ENCODE data around the gene GPR31.

Gene GPR31

GRCh38 chr6:167139761-167140160, 18.0 kb downstream of the GPR31 start:
- no peak for DNase-seq (ENCODE audit: low read depth)

GRCh38 chr6:167137881-167138280, 19.9 kb downstream of the GPR31 start:
- DNase-seq (ENCODE audit: low read depth): no peak

DNA sequence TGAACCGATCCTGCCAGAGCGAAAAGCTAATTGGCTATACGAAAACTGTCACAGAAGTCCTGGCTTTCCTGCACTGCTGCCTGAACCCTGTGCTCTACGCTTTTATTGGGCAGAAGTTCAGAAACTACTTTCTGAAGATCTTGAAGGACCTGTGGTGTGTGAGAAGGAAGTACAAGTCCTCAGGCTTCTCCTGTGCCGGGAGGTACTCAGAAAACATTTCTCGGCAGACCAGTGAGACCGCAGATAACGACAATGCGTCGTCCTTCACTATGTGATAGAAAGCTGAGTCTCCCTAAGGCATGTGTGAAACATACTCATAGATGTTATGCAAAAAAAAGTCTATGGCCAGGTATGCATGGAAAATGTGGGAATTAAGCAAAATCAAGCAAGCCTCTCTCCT, 20.7 kb downstream of the GPR31 start:
- no peak for DNase-seq (ENCODE audit: low read depth)

- no peak for DNase-seq (ENCODE audit: low read depth)
These were observed 21.4 kb downstream of the GPR31 start for GRCh38 chr6:167136376-167136775.

DNA sequence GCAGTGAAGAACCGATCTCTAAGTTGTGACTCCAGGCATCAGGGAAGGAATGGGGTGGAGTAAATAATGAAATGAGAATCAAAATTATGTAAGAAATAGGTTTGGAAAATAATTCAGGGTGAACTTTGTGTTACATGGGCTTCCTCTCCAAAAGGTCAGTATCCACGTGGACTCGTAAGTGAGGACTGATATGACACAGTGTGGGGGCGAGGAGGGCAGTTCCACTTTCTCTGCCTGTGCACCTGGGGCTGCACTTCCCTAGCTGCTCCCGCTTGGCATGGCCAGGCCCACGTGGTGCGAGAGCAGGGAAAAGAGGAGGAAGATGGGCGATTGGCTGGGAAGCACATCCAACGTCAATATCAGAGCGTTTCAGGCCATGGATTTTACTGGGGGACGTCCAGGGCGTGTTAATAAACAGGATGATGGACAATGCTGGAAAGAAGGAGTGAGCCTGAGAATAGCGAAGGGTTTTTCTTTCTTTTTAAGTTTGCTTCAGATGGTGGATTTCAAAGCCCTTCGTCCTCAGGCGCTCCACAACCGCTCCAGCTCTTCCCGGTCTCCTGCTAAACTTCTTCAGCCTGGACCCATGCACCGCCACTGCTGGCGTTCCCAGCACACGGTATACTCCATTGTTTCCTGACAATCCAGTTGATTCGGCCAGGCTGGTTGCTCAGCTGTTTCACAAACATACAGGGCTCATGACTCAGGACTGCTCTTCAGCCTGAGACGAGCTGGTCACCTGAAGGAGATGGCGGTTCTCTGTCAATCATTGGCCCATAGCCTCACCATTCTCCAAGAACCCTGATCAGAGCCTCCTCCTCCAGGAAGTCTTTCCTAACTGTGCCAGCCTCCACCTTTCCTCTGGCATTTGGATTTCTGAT, 23.1 kb downstream of the GPR31 start:
- DNase-seq (ENCODE audit: low read depth): no peak

- DNase-seq (ENCODE audit: low read depth): no peak
These were observed 26.8 kb downstream of the GPR31 start for GRCh38 chr6:167130712-167131684.

- no peak for DNase-seq (ENCODE audit: low read depth)
These were observed 27.6 kb downstream of the GPR31 start for GRCh38 chr6:167130008-167130677.

- DNase-seq (ENCODE audit: low read depth): no peak
These were observed 28.2 kb downstream of the GPR31 start for GRCh38 chr6:167129562-167129961.

DNA sequence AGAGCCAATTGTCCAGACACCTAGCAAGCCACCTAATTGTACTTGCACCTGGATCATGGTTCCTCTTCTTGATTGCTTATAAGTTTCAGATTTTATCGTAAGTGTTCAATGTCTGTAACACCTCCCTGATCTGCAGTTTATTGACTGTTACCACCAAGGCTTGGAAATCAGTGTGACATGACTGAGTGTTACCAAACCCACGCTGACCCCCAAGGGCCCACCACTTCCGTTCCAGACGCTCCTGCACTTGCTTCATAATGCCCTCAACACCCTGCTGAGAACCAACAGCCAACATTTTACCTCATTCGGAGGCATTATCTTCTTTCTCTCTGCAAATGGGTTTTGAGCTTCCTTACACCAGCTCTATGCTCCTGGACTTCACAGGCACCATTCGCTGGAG, 28.6 kb downstream of the GPR31 start:
- DNase-seq (ENCODE audit: low read depth): no peak

DNA sequence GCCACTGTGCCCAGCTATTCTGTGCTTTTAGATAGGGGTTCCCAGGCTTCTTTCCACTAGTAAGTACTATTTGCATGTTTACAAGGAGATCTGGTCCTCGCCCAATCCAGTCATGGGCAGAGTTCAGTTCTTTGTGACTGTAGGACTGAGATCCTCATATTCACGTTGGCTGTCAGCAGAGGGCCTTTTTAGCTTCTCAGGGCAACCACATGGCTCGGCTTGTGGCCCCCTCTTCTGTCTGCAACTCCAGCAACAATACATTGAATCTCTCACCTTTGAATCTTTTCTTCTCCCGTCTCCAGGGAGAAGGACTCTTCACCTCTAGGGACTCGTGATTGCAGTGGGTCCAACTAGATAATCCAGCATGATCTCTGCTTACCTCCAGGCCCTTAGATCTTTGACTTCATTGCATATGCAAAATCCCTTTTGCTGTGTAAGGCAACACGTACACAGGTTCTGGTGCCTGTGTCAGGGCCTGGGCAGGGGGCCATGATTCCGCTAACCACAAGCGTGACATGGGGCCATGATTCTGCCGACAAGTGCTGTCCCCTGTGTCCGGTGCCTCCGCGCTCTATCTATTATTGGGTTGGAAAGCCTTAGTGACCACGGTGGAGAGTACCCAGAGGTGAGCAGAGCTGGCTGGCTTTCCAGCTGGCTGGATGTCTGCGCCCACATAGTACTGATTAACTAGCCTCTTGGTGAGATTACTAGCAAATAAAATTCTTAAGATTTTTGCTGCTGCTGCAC, 29.8 kb downstream of the GPR31 start:
- DNase-seq (ENCODE audit: low read depth): no peak

- DNase-seq (ENCODE audit: low read depth): no peak
These were observed 31.9 kb downstream of the GPR31 start for GRCh38 chr6:167125855-167126349.

- no peak for DNase-seq (ENCODE audit: low read depth)
These were observed 32.4 kb downstream of the GPR31 start for GRCh38 chr6:167125410-167125809.

GRCh38 chr6:167124753-167125152, 33.0 kb downstream of the GPR31 start:
- DNase-seq (ENCODE audit: low read depth): no peak

DNA sequence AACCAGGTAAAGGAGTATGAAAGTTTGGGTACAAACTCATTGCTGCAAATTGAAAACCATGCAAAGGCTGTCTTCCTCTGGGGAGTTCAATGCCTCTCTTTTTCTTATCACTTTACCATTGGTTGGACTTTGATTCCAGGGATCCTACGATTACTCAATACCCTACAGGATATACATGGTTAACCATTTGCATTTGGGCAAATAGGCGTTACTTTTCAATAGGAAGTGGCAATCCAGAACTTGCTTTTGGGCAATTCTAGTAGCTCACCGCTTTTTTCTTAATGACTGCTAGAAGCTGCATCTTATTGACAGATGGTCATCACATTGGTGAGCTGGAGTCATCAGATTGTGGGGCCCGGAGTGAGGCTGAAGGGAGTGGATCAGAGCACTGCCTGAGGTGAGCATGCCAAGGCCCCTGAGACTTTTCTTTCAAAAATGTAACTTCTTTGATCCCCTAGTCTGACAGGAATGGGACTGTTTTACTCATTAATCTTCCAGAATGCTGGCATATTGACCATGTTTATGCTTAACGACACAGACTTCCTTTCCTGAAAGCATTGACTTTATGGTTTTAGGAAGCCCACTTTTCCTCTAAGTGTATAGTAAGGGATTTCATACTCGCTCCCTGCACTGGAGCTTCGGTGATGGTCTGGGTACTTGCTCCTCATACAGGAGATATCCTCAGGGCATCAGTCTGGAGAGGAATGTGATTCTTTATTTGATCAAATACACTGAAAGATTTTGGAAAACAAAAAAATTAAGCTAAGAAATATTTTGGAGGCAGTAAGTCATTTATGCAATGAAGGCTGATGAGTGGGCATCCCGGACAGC, 34.7 kb downstream of the GPR31 start, which contains the start of gene CCR6:
TSS of gene CCR6 (plus strand) at position 270 of the 831 bp plus-strand sequence. CDS start 13,039 bp downstream, outside the sequence.
- DNase-seq (ENCODE audit: low read depth): no peak

DNA sequence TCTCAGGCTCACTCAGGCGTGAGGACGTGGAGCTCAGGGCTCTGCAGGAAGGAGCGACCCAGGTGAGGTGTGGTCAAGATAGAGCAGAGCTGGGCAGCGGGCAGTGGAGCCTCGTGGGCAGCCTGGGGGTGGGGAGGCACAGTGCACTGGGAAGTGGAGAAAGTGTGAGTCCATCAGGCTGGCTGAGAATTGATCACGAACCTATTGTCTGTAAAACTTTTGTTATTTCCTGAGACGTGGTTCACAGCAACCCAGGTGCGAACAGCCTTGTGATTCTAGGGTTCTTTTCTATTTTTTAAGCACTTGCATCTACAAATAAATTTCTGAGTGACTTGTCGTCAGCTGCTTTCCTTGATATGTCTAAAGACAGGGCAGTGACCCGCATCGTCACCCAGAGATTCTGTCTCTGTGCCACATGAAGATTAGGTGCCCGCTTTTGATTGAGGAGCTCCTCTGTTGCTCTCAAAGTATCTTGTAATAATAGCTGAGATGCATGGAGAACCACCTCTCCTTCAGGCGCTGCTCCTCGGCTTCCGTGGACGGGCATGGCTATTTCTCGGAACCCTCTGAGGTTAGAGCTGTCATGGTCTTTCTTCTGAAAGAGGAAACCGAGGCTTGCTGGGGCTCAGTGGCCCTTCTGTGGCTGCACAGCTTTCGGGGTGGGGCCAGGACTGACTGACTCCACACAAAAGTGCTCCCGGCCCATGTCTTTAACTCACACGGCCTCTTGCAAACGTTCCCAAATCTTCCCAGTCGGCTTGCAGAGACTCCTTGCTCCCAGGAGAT, 35.5 kb downstream of the GPR31 start:
- no peak for DNase-seq (ENCODE audit: low read depth)

DNA sequence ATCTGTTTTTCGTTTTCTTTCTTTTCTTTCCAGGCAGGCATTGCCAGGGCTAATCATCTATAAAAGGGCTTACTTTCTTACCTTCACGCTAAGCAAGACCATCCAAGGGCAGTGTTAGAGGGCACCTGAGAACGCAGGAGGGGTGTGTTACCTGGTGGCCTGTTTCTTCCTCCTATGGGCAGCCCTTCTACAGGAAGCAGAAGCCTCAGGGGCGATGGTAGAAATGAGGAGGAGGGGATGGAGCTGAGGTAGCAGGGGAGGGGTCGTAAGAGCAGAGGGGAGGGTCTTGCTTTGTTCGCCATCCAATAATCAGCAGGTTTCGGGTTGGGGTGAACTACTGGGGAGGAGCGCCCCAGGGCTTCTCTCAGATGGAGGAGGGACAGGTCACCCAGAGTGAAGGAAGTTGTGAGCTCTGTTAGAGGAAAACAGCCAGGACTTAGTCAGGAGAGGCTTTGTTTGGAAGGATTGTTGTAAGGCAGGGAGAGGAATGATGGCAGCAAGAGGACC, 36.4 kb downstream of the GPR31 start:
- DNase-seq (ENCODE audit: low read depth): no peak

DNA sequence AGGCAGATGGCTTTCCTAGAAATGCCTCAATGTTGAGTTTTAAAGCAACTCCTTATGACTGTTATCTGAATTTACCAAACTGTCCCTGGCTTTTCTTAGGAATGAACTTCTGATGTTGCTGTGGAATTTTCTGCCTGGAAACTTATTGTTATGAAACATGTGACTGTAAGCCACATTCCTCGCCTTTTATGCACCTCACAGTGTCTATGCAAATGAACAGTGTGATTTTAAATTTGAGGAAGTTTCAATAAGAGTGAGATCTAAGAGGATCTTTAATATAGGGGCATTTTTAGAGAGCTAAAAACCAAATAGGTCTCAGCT, 37.2 kb downstream of the GPR31 start:
- no peak for DNase-seq (ENCODE audit: low read depth)

DNA sequence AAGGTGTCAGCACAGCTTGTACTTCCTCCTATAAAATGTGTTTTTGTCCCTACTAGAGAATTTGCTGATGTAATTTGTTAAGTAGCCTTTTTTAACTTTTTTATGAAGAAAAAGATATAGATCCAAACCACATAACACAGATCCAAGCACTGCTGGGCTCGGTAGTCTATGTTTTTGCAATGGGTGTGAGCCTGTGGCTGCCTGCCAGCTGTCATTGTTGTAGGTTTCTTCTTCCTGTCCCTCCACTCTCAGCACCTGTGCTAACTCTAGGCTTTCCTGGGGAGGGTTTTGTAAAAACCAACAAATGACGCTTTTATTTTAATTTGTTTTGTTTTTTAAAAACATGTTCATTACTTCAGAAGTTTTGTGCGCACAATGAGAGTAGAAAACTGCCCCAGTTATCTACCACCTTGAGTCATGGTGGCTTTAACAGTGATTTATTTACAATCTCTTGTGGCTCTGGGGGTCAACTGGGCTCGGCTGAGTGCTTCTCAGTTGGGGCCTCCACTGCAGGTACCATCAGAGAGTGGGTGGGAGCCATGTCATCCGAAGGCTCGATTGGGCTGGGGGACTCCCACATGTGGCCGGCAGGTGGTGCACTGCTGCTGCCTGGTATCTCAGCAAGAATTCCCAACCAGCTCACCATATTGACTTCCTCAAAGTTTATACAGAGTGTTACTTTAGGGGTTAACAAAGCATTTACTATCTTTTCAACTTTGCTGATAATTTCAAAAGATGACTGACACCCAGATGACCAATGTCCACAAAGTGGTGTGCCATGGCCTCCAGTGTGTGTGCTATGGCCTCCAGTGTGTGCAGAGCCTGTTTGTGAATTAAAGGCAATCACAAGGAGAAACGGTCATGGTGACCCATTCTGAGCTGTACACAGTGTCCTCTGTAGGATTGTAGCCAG, 37.9 kb downstream of the GPR31 start:
- no peak for DNase-seq (ENCODE audit: low read depth)
